NT2/D1 (cell line): Measurements from ENCODE around the gene NAT16.

ENCODE experiments used
- YY1 ChIP-seq: IDR thresholded peaks from 2 replicates; pipeline ENCODE4 v1.6.1; 2011; ENCODE audit not compliant: insufficient read length, insufficient read depth
- ZNF274 ChIP-seq: IDR thresholded peaks from 2 replicates; pipeline ENCODE4 v1.6.1; 2011; ENCODE audit warnings: mild to moderate bottlenecking, low read depth, low read length

DNA sequence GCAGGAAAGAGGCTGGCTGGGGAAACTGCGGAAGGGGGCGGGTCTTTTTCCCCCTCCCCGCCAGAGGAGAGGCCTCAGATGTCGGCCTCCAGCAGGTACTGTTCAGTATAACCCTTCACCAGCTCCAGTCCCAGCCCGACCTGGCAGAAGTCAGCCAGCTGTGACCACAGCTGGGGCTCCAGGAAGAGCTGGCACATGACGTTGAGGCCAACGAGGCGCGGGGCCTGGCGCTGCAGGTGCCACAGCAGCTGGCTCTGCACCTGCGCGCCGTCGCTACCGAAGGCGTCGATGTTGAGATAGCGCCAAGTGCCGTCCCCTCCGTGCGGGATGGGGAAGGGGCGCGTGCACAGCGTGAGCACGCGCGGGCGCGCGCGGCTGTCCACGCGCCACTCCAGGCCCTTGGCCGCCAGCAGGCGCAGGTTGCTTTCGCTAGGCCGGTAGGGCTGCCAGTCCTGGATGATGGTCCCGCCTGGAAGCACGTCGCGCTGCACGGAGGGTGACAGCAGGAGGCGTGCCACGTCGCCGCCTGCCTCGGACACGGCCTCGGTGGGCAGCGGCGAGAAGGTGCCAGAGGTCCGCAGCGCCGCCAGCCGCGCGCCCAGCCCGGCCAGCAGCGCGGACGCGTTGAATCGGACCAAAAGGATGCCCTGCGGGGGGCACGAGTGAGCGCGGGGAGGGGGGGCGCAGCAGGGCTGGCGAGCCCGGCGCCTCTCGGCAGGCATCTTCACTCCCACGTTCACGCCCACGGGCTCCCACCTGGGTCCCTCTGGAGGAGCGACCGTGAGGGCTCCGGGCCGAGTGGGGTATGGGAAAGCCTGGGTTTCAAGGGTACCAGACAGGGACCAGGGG, 7.9 kb downstream of the NAT16 start:
- TF ChIP-seq YY1 = no peak
- TF ChIP-seq ZNF274 = no peak
